GM23248 (cell line): Measurements from ENCODE around the gene PPP1R15B. TPM values are rescaled to one million over a fixed set of nuclear protein-coding genes. Genes with fewer than 3 reads are reported as not detected.

ENCODE experiments used
- DNase-seq: peaks from one replicate; pipeline ENCODE4 v3.0.0-alpha.2; 2015
- H2AFZ ChIP-seq: fragments of 200-600 bp; sonication (generic); 2 replicates; pipeline ENCODE4 v1.6.1; 2016; ENCODE audit warnings: antibody characterized with exemption
- H3F3A ChIP-seq: fragments of 200-600 bp; sonication (generic); 2 replicates; pipeline ENCODE4 v1.6.1; 2016; ENCODE audit warnings: mild to moderate bottlenecking, antibody characterized with exemption, mixed run types; ENCODE audit not compliant: insufficient read depth
- H3K27ac ChIP-seq: fragments of 200-600 bp; sonication (generic); 2 replicates; pipeline ENCODE4 v1.5.1; 2016; ENCODE audit warnings: mild to moderate bottlenecking
- H3K27me3 ChIP-seq: fragments of 200-600 bp; sonication (generic); replicated peaks from 2 replicates; pipeline ENCODE4 v1.6.1; 2016; ENCODE audit warnings: mild to moderate bottlenecking; ENCODE audit not compliant: insufficient read depth
- H3K36me3 ChIP-seq: fragments of 200-600 bp; sonication (generic); 2 replicates; pipeline ENCODE4 v1.6.1; 2016; ENCODE audit warnings: low read depth, mild to moderate bottlenecking
- H3K4me1 ChIP-seq: fragments of 200-600 bp; sonication (generic); 2 replicates; pipeline ENCODE4 v1.6.1; 2016; ENCODE audit warnings: mild to moderate bottlenecking; ENCODE audit not compliant: insufficient read depth
- H3K4me2 ChIP-seq: fragments of 200-600 bp; sonication (generic); one replicate; pipeline ENCODE4 v1.6.1; 2016; ENCODE audit warnings: mild to moderate bottlenecking; ENCODE audit not compliant: unreplicated experiment
- H3K4me3 ChIP-seq: fragments of 200-600 bp; sonication (generic); 2 replicates; pipeline ENCODE4 v1.5.1; 2016; ENCODE audit warnings: mild to moderate bottlenecking
- H3K79me2 ChIP-seq: fragments of 200-600 bp; sonication (generic); 2 replicates; pipeline ENCODE4 v1.6.1; 2016; ENCODE audit warnings: mild to moderate bottlenecking; ENCODE audit not compliant: insufficient read depth
- H3K9ac ChIP-seq: fragments of 200-600 bp; sonication (generic); 2 replicates; pipeline ENCODE4 v1.6.1; 2016; ENCODE audit warnings: mild to moderate bottlenecking
- H3K9me2 ChIP-seq: fragments of 200-600 bp; sonication (generic); 2 replicates; pipeline ENCODE4 v1.6.1; 2016; ENCODE audit warnings: mixed run types, mild to moderate bottlenecking, moderate library complexity; ENCODE audit not compliant: insufficient read depth
- H3K9me3 ChIP-seq: fragments of 200-600 bp; sonication (generic); one replicate; pipeline ENCODE4 v1.6.1; 2017; ENCODE audit warnings: low read depth
- H4K20me1 ChIP-seq: fragments of 200-600 bp; sonication (generic); 2 replicates; pipeline ENCODE4 v1.6.0; 2016; ENCODE audit not compliant: insufficient read depth
- EZH2 ChIP-seq: fragments of 200-600 bp; sonication (generic); IDR thresholded peaks from 2 replicates; pipeline ENCODE4 v1.6.1; 2018; ENCODE audit warnings: antibody characterized with exemption, mild to moderate bottlenecking; ENCODE audit not compliant: insufficient read depth, poor library complexity, severe bottlenecking
- EZH2phosphoT487 ChIP-seq: fragments of 200-600 bp; sonication (generic); IDR thresholded peaks from 2 replicates; pipeline ENCODE4 v1.6.1; 2018; ENCODE audit warnings: antibody characterized with exemption, moderate library complexity, mild to moderate bottlenecking, low read depth; ENCODE audit not compliant: insufficient read depth
- WGBS, 2 experiments: methylation state at CpG; one replicate each; pipeline ENCODE4 v1.1.6; 2015 to 2017; ENCODE audit warnings: low lambda C conversion rate in 2 of 2, low coverage in 1 of 2; ENCODE audit errors: missing lambda C conversion rate in 2 of 2; 5-methylcytosine and 5-hydroxymethylcytosine counted together
- in situ Hi-C: fragments of 300-500 bp; cut with MboI; formaldehyde crosslinking; loops from 2 replicates; pipeline ENCODE4 v1.15.0; 2020
- polyA plus RNA-seq: library from polyadenylated mRNA; unstranded; fragments of >200 nt; fragmentation: Nextera tagmentation; extraction: Ambion mirVana; gene quantifications from 2 replicates; pipeline ENCODE4 v1.2.1, GENCODE V29; 2016
- total RNA-seq: library from RNA; depleted of rRNA; stranded (reverse); fragments of >200 nt; shearing (Covaris generic); gene quantifications from 2 replicates; pipeline ENCODE4 v1.2.3, GENCODE V29; 2014

Gene PPP1R15B
- total and polyA plus RNA-seq, 2 experiments from 2014 or later, result 14.5 to 28.4 TPM

DNA sequence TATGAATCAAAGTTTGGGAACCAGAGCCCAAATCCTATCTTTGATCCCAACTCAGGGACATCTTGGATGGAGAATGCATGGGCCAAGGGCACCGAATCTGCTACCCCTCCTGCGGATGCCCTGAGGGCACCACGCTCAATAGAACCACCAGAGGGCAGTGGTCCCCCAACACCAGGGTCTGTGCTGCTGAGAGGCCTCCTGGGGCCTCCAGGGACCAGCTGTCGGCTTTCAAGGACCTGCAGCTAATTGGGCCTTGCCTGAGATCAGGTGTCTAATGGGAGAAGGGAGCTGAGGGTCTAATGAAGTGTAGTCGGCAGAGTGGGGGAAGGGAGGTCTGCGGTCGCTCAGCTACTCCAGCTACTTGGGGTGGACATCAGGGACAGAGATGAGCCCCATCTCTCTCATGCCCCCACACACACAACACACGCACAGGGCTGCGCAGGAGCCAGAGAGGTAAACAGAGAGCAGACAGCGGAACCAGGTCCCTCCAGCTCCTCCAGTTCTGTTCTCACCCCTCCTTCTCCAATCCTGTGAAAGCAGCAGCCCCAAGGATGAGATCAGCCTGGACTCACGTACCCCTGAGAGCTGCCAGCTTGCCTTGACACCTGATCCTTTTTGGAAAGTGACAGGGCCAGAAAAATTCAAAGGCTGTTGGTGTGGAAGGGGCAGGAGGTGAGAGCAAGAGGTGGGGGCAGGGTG is 34.9 kb upstream of the PPP1R15B start:
- no peaks in the 10 kb centered on the region for H3F3A ChIP-seq
- in situ Hi-C loops, result loop anchor here (10.0 kb wide), 1 partner anchor 58 kb away; no protein-coding TSS in a partner anchor
- no peak overlapping the region for H2AFZ ChIP-seq
- peak; percentile 74 for DNase-seq
- H4K20me1 ChIP-seq, result no peaks in the 10 kb centered on the region
- H3K4me2 ChIP-seq, result no peak overlapping the region
- H3K9me2 ChIP-seq, result no peaks in the 10 kb centered on the region
- H3K36me3 ChIP-seq, result no peaks in the 10 kb centered on the region
- no peak overlapping the region for H3K9ac ChIP-seq
- H3K79me2 ChIP-seq, result no peaks in the 10 kb centered on the region
- H3K27ac ChIP-seq, result no peak overlapping the region
- no peaks in the 10 kb centered on the region for H3K4me1 ChIP-seq
- H3K4me3 ChIP-seq, result no peak overlapping the region
- WGBS, 2 experiments, result 36 to 43% methylated on average over 11 of the region's 11 CpGs
- no peaks in the 10 kb centered on the region for H3K9me3 ChIP-seq
- TF ChIP-seq EZH2phosphoT487 (no peak), EZH2 (no peak)
- H3K27me3 ChIP-seq, result no peaks in the 10 kb centered on the region

DNA sequence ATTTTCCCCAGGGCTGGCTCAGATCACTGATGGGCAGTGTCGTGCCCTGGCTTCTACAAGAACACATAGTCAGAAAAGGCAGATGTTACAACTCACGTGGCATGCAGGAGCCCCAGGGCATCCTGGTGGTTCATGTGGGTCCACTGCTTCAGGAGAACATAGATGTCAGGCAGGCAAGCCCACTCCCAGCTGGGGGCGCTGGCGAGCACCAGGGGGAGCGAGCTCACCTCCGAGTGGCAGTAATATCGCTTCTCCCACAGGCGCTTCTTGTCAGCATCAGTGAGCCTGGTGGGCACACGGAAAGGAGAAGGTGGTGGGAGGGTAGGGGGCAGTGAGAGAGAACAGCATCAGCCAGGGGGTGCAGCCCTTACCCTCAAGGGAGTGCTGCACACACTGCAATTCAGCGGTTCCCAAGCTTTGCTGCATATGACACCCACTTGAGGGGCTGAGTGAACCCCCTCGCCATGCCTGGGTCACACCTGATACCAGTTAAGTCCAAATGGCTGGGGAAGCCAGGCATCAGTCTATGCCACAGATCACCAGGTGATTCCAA is 34.3 kb upstream of the PPP1R15B start:
- Histone ChIP-seq H3K9me3 (no peaks in the 10 kb centered on the region), H3K27me3 (no peaks in the 10 kb centered on the region), H3F3A (no peaks in the 10 kb centered on the region), H3K4me3 (no peak overlapping the region), H3K36me3 (no peaks in the 10 kb centered on the region), H3K4me1 (no peaks in the 10 kb centered on the region), H4K20me1 (no peaks in the 10 kb centered on the region), H3K27ac (no peak overlapping the region), H3K79me2 (no peaks in the 10 kb centered on the region), H2AFZ (no peak overlapping the region), H3K9me2 (no peaks in the 10 kb centered on the region), H3K9ac (no peak overlapping the region), H3K4me2 (no peak overlapping the region)
- peak; percentile 59 for DNase-seq
- in situ Hi-C loops, result loop anchor here (10.0 kb wide), 1 partner anchor 59 kb away; no protein-coding TSS in a partner anchor
- WGBS, 2 experiments, result 23 to 40% methylated on average over 10 to 11 of the region's 11 CpGs
- TF ChIP-seq EZH2phosphoT487, result no peak
- TF ChIP-seq EZH2, result no peak

DNA sequence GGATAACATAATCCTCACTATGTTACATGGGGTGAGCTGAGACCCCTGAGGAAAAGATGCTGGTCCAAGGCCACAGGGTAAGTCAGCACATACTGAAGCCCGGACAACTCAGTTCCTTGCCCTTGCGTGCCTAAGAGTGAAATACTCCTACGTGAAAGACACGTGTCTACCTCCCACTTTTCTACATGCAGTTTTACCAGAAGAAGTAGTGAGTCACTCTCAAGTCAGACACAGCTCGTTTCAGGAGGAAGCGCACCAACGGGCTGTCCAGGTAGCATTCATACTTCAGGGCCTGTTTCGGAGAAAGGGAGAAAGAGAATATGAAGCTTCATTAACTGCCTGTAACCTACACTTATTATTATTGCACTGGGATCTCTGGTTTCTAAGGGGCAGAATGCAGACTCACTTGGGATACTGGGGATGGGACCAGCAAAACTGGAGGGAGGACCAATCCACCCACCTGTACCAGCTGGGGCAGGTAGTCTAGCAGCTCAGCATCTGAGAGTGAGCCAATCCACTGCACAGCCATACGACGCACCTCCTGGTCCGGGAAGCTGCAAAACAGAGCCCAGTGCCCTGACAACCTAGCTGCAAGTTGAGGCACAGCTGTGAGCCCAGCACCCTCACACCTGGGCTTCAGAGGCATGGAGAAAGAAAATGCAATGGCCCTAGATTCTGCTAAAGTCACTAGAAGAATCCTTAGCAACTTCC is 32.4 kb upstream of the PPP1R15B start:
- H3K4me3 ChIP-seq, result no peak overlapping the region
- H3K27ac ChIP-seq, result no peak overlapping the region
- TF ChIP-seq EZH2phosphoT487 (no peak), EZH2 (no peak)
- H3K9ac ChIP-seq, result no peak overlapping the region
- H2AFZ ChIP-seq, result no peak overlapping the region
- no peaks in the 10 kb centered on the region for H3K79me2 ChIP-seq
- H3K9me3 ChIP-seq, result no peaks in the 10 kb centered on the region
- peaks cover 6% of the 10 kb centered on the region for H3K4me1 ChIP-seq
- 81 to 83% methylated on average over 11 of the region's 11 CpGs for WGBS, 2 experiments
- no peak for DNase-seq
- H3K27me3 ChIP-seq, result no peaks in the 10 kb centered on the region
- in situ Hi-C loops, result loop anchor here (10.0 kb wide), 1 partner anchor 61 kb away; no protein-coding TSS in a partner anchor
- H4K20me1 ChIP-seq, result no peaks in the 10 kb centered on the region
- no peaks in the 10 kb centered on the region for H3K36me3 ChIP-seq
- peaks cover 6% of the 10 kb centered on the region; the same call in 1 of the 2 replicates for H3F3A ChIP-seq
- no peak overlapping the region for H3K4me2 ChIP-seq
- no peaks in the 10 kb centered on the region for H3K9me2 ChIP-seq

GRCh38 chr1:204443260-204443619 is 31.6 kb upstream of the PPP1R15B start:
- no peaks in the 10 kb centered on the region for H3K9me2 ChIP-seq

More at GRCh38 chr1:204443260-204443619, 31.6 kb upstream of the PPP1R15B start:
- no peak overlapping the region for H3K4me3 ChIP-seq
- 91 to 95% methylated on average over 8 of the region's 8 CpGs for WGBS, 2 experiments
- no peak overlapping the region for H3K27ac ChIP-seq
- H3K9ac ChIP-seq, result no peak overlapping the region
- no peaks in the 10 kb centered on the region for H3K9me3 ChIP-seq
- TF ChIP-seq EZH2, result no peak
- no peak for TF ChIP-seq EZH2phosphoT487
- no peak overlapping the region for H2AFZ ChIP-seq
- no peaks in the 10 kb centered on the region for H3K79me2 ChIP-seq
- no peaks in the 10 kb centered on the region for H4K20me1 ChIP-seq
- H3K4me2 ChIP-seq, result no peak overlapping the region
- H3K4me1 ChIP-seq, result peaks cover 12% of the 10 kb centered on the region
- H3F3A ChIP-seq, result peaks cover 11% of the 10 kb centered on the region
- no peaks in the 10 kb centered on the region for H3K36me3 ChIP-seq
- no peak for DNase-seq
- H3K27me3 ChIP-seq, result no peaks in the 10 kb centered on the region
- in situ Hi-C loops, result loop anchor here (10.0 kb wide), 1 partner anchor 62 kb away; no protein-coding TSS in a partner anchor
